ENCODE results near the gene UXS1.
A peak's percentile ranks its signal among the peaks of the same experiment; 100 is the strongest.
"Not testable (repeated sequence)": the region's sequence is repeated elsewhere in the genome, so short reads cannot be mapped to it uniquely, and the experiment has no call there.

UXS1 gene

DNA sequence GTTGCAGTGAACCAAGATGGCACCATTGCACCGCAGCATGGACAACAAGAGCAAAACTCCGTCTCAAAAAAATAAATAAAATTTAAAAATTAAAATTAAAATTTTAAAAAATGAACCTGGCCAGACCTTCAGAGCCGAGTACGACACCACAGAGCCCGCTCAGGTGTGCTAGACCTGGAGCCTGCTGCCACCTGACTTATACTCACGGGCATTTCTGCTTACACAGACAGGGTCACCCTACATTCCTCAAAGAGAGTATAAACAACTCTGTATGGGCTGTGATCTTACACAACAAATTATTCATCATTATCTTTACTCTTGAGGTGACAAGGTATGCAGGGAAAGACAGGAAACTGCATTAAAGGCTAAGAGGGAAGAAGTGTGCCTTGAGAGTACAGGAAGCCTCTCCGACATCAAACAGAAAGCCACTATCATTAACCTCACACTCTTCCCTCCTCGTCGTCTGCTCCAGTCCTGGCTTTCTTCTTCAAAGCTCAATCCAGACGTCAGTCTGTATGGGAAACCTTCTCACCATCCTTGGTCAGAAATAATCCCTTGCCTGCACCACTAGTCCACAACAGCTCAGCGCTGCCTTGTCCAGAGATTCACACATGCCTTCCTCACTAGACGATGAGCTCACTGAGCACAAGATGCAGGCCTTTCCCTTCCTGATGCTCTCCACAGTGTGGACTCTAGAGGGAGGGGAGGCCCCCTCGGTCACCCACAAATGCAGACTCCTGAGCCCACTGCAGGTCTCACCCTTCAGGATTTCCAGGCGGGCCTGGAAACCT lies 56.2 kb downstream of the UXS1 start:
- no peak for DNase-seq

- DNase-seq: not testable (repeated sequence)
Measured at GRCh38 chr2:106131192-106131591, 62.9 kb downstream of the UXS1 start.

GRCh38 chr2:106130251-106130998 lies 63.7 kb downstream of the UXS1 start:
- no peak for DNase-seq

DNA sequence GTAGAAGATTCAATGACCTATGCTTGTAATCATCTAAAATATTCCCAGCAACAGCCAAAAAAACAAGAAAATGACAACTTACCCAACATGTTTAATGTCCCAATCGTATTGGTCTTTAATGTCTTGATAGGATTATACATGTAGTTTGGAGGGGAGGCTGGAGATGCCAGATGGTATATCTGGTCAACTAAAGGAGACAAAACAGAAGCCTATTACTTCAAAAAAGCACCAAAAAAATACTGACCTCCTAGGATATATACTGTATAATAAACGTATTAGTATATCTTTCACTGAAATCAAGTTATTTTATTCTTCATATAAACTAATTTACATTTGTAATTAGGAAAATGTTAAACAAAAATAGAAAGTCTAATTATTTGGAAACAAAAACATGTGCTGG lies 64.5 kb downstream of the UXS1 start:
- no peak for DNase-seq

DNA sequence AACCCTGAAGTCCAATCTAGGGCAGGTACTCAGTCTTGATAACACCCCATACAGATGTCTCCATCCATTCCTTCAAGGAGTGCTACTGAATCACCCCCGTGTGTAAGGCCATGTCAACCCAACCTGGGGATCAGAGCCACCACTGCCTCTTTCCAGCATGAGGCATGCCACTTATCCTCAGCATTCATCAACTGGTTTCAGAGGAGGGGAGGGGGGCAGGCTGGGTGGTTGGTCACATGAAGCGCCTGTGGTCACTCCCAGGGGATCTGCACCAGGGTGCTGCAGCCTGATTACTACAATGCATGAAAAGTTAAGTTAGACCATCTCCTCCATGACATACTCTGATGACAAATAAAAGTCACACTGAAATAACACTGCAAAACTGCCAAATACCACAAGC lies 65.0 kb downstream of the UXS1 start:
- no peak for DNase-seq

DNA sequence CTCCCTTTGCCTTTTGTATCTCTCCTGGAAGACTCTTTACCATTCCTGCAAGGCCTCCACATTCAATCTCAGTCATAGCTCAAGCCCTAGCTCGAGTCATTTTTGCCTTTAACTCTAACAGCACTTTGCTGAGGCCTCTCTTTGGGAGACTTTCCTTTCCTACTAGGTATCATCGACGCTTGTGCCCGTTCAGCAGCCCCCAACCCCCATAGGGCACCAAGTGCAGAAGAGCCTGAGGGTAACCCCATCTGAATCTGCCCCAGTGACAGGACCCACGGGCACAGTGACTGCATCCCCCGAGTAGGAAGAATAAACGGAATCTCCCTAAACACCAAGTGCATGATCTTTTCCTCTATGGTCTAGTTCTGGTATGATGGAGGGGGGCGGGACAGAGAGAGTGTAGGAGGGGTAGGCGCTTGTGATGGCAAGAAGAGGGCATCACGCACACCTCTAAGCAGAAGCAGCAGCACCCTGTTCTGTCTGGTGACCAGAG lies 66.3 kb downstream of the UXS1 start:
- DNase-seq: no peak

DNA sequence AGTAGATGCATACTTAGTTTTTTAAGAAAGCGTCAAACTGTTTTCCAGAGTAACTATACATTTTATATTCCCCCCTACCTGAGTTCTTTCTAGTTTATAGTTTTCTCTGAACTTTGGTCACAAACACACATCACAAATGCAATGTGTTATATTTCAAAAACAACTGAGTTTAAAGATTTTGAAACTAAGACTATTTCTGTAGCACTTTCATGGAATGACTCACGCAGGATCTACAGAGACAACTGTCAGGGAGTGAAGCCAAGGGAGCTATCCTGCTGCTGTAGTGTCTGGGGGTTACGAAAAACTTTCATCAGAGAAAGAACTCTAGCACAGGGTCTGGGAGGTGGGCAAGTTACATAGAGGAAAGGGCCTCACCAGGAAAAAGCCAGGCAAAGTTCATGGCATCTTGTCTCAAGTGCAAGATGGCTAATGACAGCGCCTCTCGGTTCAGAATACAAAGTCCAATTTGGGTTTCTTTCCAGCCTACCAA lies 66.8 kb downstream of the UXS1 start:
- no peak for DNase-seq

DNA sequence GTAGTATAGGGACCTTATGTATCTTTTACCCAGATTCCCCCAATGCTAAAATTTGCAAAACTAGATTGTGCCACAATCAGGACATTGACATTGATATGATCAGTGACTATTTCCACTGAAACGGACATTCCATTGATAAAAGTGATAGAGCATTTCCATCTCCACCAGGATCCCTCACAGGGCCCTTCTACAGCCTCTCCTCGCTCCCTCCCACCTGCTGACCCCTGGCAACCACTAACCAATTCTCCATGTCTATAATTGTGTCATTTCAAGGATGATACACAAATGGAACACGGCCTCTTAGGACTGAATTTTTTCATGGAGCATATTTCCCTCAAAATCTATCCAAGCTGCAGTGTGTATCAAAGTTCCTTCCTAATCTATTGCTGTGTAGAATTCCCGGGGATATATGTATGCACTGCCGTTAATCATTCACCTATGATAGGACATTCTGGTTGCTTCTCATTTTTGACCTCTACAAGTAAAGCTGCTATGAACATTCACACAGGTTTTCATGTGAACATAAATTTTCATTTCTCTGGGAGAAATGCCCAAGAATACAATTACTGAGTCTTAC lies 67.3 kb downstream of the UXS1 start:
- no peak for DNase-seq

GRCh38 chr2:106126295-106126694 lies 67.8 kb downstream of the UXS1 start:
- DNase-seq: no peak

GRCh38 chr2:106124905-106125549 lies 69.1 kb downstream of the UXS1 start:
- DNase-seq: no peak

DNA sequence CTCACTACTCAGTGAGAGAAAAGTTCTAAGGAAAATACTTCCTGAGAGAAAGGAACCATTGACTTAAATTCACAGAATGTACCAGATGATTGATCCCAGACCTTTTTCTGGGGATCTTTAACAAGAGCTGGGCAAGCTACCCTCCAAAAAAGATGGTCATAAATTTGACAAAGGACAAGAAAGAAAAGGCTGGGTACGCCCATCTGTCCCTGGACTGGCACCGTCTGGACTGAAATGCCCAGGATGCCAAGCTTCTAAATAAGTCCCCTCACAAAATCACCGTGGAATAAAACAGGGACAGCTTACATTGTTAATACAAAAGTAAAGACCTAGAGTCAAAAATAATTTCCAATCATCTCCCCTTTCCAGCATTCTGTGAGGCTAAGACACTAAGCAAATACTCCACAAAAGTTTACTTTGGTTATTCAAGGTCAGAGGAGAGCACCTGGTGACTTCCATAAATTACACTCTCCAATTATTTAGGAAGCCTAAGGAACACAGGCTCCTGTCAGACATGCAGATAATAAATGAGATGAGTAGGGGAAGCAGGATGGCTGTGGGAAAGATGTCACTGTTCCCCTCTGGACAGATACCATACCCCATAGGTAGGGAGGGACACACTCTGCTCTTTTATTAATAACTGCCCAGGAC lies 69.9 kb downstream of the UXS1 start:
- DNase-seq: no peak

DNA sequence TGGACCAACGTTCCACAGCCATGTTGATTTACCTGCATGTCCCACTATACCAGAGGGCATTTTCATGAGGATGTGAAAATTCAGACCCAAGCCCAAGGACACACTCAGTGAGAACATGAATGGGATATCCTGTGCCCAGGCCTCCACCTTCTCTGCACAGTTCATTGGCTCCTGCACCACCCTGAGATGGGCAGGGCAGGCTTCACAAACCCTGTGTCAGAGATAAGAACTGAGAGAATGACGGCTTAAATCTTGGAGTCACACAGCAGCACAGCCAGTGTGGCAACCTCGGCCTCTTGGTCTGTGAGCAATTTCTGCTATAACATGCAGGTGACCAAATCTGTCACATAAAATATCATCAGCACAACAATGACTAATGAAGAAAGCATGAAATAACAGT lies 71.9 kb downstream of the UXS1 start:
- DNase-seq: no peak

DNA sequence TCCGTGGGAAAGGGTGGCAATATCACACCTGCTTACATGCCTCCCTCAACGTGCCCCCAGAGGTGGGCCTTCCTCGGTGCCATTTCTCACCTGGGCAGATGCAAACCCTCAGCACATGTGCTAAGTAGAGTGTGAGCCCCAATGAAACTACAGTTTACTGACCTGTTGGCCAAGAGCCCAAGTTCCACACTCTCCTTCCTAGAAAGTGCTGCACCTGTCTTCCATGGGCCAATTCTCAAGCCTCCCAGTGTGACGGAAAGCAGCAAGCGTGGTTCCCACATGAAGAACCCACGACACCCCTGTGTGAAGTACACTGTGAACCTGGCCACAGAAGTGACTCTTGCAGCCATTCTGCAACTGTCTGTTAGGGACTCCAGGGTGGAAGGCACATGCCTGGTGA lies 73.7 kb downstream of the UXS1 start:
- DNase-seq: no peak

DNA sequence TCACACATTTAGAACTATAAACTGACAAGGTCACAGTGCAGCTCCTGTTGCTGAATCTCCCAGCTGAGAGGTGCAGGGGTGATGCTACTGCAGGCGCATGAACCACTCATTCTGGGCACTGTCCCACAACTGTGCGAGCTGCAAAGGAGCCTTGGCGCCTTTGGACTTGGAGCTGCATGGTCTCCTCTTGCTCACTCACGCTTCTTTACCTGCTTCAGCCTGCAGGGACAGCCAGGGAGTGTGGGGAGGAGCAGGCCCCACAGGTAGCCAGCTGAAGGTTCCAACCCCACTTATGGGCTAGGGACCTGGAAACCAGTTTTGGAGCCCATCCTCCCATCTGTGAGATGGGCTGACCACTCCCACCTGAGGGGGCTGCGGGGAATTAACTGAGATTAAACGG lies 75.0 kb downstream of the UXS1 start:
- no peak for DNase-seq

- no peak for DNase-seq
Measured at GRCh38 chr2:106117882-106118684, 76.0 kb downstream of the UXS1 start.

DNA sequence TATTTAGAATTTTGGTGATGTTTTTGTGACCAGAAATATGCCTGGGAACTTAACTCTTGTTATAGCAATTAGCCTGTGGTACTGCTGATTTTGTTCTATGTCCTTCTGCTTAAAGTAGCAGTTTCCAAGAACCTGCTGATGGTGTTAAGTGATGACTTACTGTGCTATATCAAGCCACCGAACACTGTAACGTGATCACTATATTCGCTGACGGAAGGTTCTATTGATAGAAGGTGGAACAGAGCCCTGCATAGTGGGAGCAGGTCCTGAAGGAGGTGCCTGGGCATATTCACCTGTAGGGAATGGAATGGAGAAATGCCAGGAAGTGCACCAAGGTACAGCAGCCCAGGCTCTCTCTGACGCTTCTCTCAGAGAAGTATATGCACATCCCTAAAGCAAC lies 76.8 kb downstream of the UXS1 start:
- DNase-seq: no peak

DNA sequence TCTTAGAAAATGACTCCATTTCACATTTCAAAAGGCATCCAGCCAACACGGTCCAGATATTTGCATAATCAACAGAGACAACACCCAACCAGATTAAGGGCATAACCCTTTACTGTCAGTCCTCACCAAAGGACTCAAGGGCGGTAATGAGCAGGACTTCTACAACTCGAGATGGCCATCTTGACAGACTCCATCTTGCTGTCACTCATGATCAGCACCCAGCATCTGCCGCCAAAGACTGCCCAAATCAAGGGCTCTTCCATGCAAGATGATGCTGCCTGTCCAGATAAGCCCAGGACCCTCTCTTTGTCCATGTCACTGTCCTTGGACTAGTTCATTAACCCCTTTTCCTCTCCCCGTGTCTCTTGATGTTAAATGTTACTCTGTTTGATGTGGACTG lies 77.9 kb downstream of the UXS1 start:
- no peak for DNase-seq

GRCh38 chr2:106115665-106116064 lies 78.4 kb downstream of the UXS1 start:
- no peak for DNase-seq

DNA sequence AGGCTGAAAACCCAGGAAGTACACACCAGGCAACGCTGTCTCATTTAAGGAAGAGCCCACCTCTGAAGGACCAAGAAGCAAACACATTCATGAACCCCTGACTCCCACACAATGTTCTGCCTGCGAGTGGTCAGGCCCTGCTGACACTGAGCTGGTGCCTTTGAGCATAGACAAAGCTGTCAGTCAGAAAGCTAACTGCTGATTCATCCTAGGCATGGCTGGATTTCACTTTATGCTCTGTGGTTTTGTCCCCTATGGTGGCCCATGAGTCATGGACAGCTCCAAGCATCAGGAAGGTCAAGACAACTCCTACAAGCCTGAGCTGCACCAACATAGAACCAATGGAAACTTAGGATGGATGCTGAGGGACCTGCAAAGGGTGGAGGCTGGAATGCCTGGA lies 78.9 kb downstream of the UXS1 start:
- peak in 2 of 51 donors; percentile 8 to 9 for DNase-seq

DNA sequence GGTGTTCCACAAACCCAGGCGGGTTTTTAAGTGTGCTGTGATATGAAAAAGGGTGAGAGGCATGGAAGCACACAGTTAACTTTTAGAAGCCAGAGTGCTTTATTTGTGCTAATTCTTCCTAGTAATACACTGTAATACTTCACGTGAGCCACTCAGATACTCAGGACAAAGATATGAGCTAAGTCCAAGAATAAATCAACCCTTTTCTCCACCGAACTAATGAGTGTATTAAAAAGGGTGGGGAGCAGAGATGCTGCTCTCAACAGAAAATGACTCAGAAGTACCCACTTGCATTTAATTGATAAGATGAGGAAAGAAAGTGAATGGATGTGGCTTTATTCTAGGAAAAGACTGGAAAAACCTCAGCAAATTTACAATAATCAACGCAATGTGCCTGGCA lies 79.9 kb downstream of the UXS1 start:
- DNase-seq: no peak
